HCT116 (cell line): Measurements from ENCODE around the gene NDUFS7. TPM values are rescaled to one million over a fixed set of nuclear protein-coding genes. Genes with fewer than 3 reads are reported as not detected.

ENCODE experiments used
- ATAC-seq: fragments of 200-7000 bp; cut with Tn5 transposase; 2 replicates; pipeline ENCODE4 v1.9.1; 2020; ENCODE audit warnings: mild to moderate bottlenecking, moderate library complexity
- BruUV-seq: library from RNA; stranded (reverse); fragments of 400-500 nt; replicated peaks from 2 replicates; lab custom pipeline; 2021; lab: Mats Ljungman, UMichigan
- CTCF ChIA-PET: fragments of 300-600 bp; sonication (Branson Sonifier 250); formaldehyde crosslinking; loops from one replicate; lab custom pipeline; 2021; ENCODE audit warnings: antibody characterized with exemption; lab: Charles Lee
- POLR2A ChIA-PET: fragments of 300-600, 350-600 bp; sonication (Branson Sonifier 250); formaldehyde crosslinking; loops from one replicate; lab custom pipeline; 2021; ENCODE audit warnings: antibody characterized with exemption; lab: Charles Lee
- RAD21 ChIA-PET, 2 experiments: fragments of 300-600 bp; sonication (Branson Sonifier 250); formaldehyde crosslinking; loops; one replicate each; lab custom pipeline; 2023; ENCODE audit warnings: low total read pairs in 2 of 2; ENCODE audit not compliant: uncharacterized antibody in 2 of 2, unreplicated experiment in 2 of 2, low non-redundant PET in 1 of 2; lab: Charles Lee
- DNase-seq: peaks from one replicate; pipeline ENCODE4 v3.0.0-alpha.2; 2010; ENCODE audit warnings: low read depth, low spot score
- H2AFZ ChIP-seq: fragments of 200-600 bp; shearing (Covaris generic), sonication (generic); 2 replicates; pipeline ENCODE4 v1.6.1; 2017; ENCODE audit warnings: low read depth, mixed run types, mixed read lengths, antibody characterized with exemption, low read length; ENCODE audit not compliant: poor library complexity, severe bottlenecking
- H3K27ac ChIP-seq: 2 replicates; pipeline ENCODE4 v1.5.1; 2012; ENCODE audit warnings: low read depth, low read length
- H3K27me3 ChIP-seq: fragments of 200-600 bp; sonication (generic); 2 replicates; pipeline ENCODE4 v1.6.1; 2016; ENCODE audit warnings: mixed run types, low read length, mixed read lengths; ENCODE audit not compliant: insufficient read depth
- H3K36me3 ChIP-seq, 2 experiments: fragments of 200-500 bp in 1 of 2; fragments of 200-600 bp in 1 of 2; sonication (Bioruptor generic) in 1 of 2; sonication (generic) in 1 of 2; 2 replicates each; pipeline versions ENCODE4 v1.5.1 to v1.6.1; 2014 to 2016; ENCODE audit warnings: low read length in 2 of 2, inconsistent platforms in 1 of 2, mixed read lengths in 1 of 2, mixed run types in 1 of 2; ENCODE audit not compliant: insufficient read depth in 2 of 2, control insufficient read depth in 1 of 2
- H3K4me1 ChIP-seq, 2 experiments: fragments of 200-600 bp in 1 of 2; sonication (generic) in 1 of 2; 2 replicates each; pipeline versions ENCODE4 v1.5.1 to v1.6.1; 2012 to 2017; ENCODE audit warnings: low read length in 2 of 2, inconsistent platforms in 1 of 2, mild to moderate bottlenecking in 1 of 2, mixed read lengths in 1 of 2, mixed run types in 1 of 2, moderate library complexity in 1 of 2; ENCODE audit not compliant: insufficient read depth in 2 of 2, control insufficient read depth in 1 of 2
- H3K4me2 ChIP-seq: fragments of 200-600 bp; sonication (generic); 2 replicates; pipeline ENCODE4 v1.6.1; 2017; ENCODE audit warnings: mixed run types, low read length, mixed read lengths
- H3K4me3 ChIP-seq, 2 experiments: fragments of 200-600 bp in 1 of 2; sonication (generic) in 1 of 2; replicated peaks in 1 of 2; 2 replicates each; pipeline ENCODE4 v1.5.1; 2011 to 2016; ENCODE audit warnings: low read length in 2 of 2, control low read depth in 1 of 2, low read depth in 1 of 2, mild to moderate bottlenecking in 1 of 2, mixed read lengths in 1 of 2, mixed run types in 1 of 2
- H3K79me2 ChIP-seq: fragments of 200-600 bp; sonication (generic); 2 replicates; pipeline ENCODE4 v1.6.1; 2017; ENCODE audit warnings: mild to moderate bottlenecking, mixed run types, low read length, moderate library complexity, mixed read lengths; ENCODE audit not compliant: insufficient read depth
- H3K9ac ChIP-seq: fragments of 200-600 bp; sonication (generic); 2 replicates; pipeline ENCODE4 v1.6.1; 2016; ENCODE audit warnings: low read length, mixed read lengths
- H3K9me2 ChIP-seq: fragments of 200-600 bp; sonication (generic), shearing (Covaris generic); 2 replicates; pipeline ENCODE4 v1.6.1; 2017; ENCODE audit warnings: mixed run types, mild to moderate bottlenecking, moderate library complexity; ENCODE audit not compliant: insufficient read depth
- H3K9me3 ChIP-seq, 2 experiments: fragments of 200-500 bp in 1 of 2; fragments of 200-600 bp in 1 of 2; sonication (Bioruptor generic) in 1 of 2; sonication (generic) in 1 of 2; 2 replicates each; pipeline ENCODE4 v1.6.1; 2014 to 2017; ENCODE audit warnings: low read length in 2 of 2, mixed read lengths in 2 of 2, inconsistent platforms in 1 of 2, low read depth in 1 of 2, mild to moderate bottlenecking in 1 of 2, mixed run types in 1 of 2, moderate library complexity in 1 of 2; ENCODE audit not compliant: control insufficient read depth in 1 of 2, insufficient read depth in 1 of 2
- H4K20me1 ChIP-seq: fragments of 200-600 bp; sonication (generic), shearing (Covaris generic); 2 replicates; pipeline ENCODE4 v1.6.1; 2017; ENCODE audit warnings: mixed run types, mild to moderate bottlenecking, moderate library complexity; ENCODE audit not compliant: insufficient read depth
- CEBPB ChIP-seq: IDR thresholded peaks from 2 replicates; pipeline ENCODE4 v1.6.1; 2012; ENCODE audit warnings: low read depth
- EGR1 ChIP-seq: IDR thresholded peaks from 2 replicates; pipeline ENCODE4 v1.6.1; 2012; ENCODE audit warnings: low read depth
- ELF1 ChIP-seq: IDR thresholded peaks from 2 replicates; pipeline ENCODE4 v1.6.1; 2012; ENCODE audit warnings: low read depth, borderline replicate concordance
- EZH2 ChIP-seq: fragments of 200-600 bp; sonication (generic); IDR thresholded peaks from 2 replicates; pipeline ENCODE4 v1.6.1; 2017; ENCODE audit warnings: antibody characterized with exemption, mixed run types
- EZH2phosphoT487 ChIP-seq: fragments of 200-600 bp; IDR thresholded peaks from 2 replicates; pipeline ENCODE4 v1.6.1; 2018; ENCODE audit warnings: antibody characterized with exemption, borderline replicate concordance
- FOSL1 ChIP-seq: IDR thresholded peaks from 2 replicates; pipeline ENCODE4 v1.6.1; 2012; ENCODE audit warnings: low read depth
- POLR2A ChIP-seq: IDR thresholded peaks from 2 replicates; pipeline ENCODE4 v1.7.0; 2011; ENCODE audit warnings: borderline replicate concordance; ENCODE audit not compliant: insufficient read depth, insufficient read length; ENCODE audit errors: extremely low read depth
- SIN3A ChIP-seq: IDR thresholded peaks from 2 replicates; pipeline ENCODE4 v1.6.1; 2012; ENCODE audit warnings: low read depth
- SP1 ChIP-seq: IDR thresholded peaks from 2 replicates; pipeline ENCODE4 v1.6.1; 2012; ENCODE audit warnings: low read depth
- TCF7L2 ChIP-seq: IDR thresholded peaks from 2 replicates; pipeline ENCODE4 v1.7.0; 2011; ENCODE audit warnings: borderline replicate concordance, inconsistent platforms; ENCODE audit not compliant: insufficient read depth, insufficient read length; ENCODE audit errors: extremely low read depth
- ZFX ChIP-seq: fragments of 450-650 bp; IDR thresholded peaks from 2 replicates; pipeline ENCODE4 v1.6.1; 2017
- intact Hi-C: fragments of 100-400 bp; cut with micrococcal nuclease; formaldehyde crosslinking; loops from 2 replicates; pipeline ENCODE4 v1.10.0; 2022
- total RNA-seq: library from RNA; stranded (reverse); gene quantifications from one replicate; pipeline ENCODE4 v1.2.1, GENCODE V29; 2021; ENCODE audit not compliant: unreplicated experiment
- TF ChIP-seq, protein P1 (sequence below): IDR thresholded peaks from 2 replicates; pipeline ENCODE4 v1.6.1; 2012; ENCODE audit warnings: low read depth
- TF ChIP-seq, protein P2 (sequence below), 3 experiments: fragments of 200-600 bp in 1 of 3; sonication (generic) in 1 of 3; IDR thresholded peaks in 2 of 3; conservative IDR thresholded peaks in 1 of 3; 2 replicates each; pipeline ENCODE4 v1.5.1; 2012 to 2017; ENCODE audit warnings: low read depth in 2 of 3, low read length in 2 of 3, antibody characterized with exemption in 1 of 3, borderline replicate concordance in 1 of 3, control low read depth in 1 of 3, mild to moderate bottlenecking in 1 of 3, mixed read lengths in 1 of 3, mixed run types in 1 of 3, moderate library complexity in 1 of 3; ENCODE audit not compliant: insufficient read depth in 1 of 3

Gene NDUFS7
- total RNA-seq, 1 experiment from 2014 or later = 114 TPM

DNA sequence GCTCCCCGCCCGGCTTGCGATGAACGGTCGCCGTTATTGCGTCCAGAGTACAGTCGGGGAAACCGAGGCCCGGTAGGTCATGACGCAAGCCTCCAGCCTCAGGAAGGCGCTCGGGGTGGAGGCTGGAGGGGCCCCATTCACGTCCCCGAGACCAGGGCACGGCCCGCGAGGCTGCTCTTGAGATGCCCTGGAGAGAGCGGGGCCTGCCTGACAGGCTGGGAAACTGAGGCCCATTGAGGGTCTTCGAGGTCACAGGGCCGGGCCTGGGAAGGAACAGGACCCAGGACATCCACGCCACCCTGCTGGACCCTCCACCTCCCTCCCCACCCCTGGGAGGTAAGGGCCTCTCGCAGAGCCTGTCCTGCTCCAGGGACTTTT is 367 bp downstream of the NDUFS7 start:
- Histone ChIP-seq H3K9ac (peak overlapping the region; percentile 94), H3K4me1 (peaks cover 5 to 16% of the 10 kb centered on the region in 2 experiments), H3K36me3 (peaks cover 0 to 6% of the 10 kb centered on the region in 2 experiments; a peak in 2 of 4 replicates), H3K9me2 (no peaks in the 10 kb centered on the region), H3K4me2 (peak overlapping the region; percentile 97), H3K27ac (peak overlapping the region; percentile 60), H3K9me3 (no peaks in the 10 kb centered on the region), H3K27me3 (no peaks in the 10 kb centered on the region), H4K20me1 (no peaks in the 10 kb centered on the region), H2AFZ (no peak overlapping the region), H3K4me3 (peak overlapping the region; percentile 80 to 92), H3K79me2 (peaks cover 15% of the 10 kb centered on the region)
- ChIA-PET CTCF (no interaction called here), RAD21 (no interaction called here), POLR2A (no interaction called here)
- no peak for DNase-seq
- BruUV-seq = no TSS peak
- intact Hi-C loops = no loop called here
- ATAC-seq = peak; percentile 10
- TF ChIP-seq, protein P1, sequence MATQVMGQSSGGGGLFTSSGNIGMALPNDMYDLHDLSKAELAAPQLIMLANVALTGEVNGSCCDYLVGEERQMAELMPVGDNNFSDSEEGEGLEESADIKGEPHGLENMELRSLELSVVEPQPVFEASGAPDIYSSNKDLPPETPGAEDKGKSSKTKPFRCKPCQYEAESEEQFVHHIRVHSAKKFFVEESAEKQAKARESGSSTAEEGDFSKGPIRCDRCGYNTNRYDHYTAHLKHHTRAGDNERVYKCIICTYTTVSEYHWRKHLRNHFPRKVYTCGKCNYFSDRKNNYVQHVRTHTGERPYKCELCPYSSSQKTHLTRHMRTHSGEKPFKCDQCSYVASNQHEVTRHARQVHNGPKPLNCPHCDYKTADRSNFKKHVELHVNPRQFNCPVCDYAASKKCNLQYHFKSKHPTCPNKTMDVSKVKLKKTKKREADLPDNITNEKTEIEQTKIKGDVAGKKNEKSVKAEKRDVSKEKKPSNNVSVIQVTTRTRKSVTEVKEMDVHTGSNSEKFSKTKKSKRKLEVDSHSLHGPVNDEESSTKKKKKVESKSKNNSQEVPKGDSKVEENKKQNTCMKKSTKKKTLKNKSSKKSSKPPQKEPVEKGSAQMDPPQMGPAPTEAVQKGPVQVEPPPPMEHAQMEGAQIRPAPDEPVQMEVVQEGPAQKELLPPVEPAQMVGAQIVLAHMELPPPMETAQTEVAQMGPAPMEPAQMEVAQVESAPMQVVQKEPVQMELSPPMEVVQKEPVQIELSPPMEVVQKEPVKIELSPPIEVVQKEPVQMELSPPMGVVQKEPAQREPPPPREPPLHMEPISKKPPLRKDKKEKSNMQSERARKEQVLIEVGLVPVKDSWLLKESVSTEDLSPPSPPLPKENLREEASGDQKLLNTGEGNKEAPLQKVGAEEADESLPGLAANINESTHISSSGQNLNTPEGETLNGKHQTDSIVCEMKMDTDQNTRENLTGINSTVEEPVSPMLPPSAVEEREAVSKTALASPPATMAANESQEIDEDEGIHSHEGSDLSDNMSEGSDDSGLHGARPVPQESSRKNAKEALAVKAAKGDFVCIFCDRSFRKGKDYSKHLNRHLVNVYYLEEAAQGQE = no peak
- peak; percentile 55; the same call in 1 of the 2 replicates for TF ChIP-seq ZFX

DNA sequence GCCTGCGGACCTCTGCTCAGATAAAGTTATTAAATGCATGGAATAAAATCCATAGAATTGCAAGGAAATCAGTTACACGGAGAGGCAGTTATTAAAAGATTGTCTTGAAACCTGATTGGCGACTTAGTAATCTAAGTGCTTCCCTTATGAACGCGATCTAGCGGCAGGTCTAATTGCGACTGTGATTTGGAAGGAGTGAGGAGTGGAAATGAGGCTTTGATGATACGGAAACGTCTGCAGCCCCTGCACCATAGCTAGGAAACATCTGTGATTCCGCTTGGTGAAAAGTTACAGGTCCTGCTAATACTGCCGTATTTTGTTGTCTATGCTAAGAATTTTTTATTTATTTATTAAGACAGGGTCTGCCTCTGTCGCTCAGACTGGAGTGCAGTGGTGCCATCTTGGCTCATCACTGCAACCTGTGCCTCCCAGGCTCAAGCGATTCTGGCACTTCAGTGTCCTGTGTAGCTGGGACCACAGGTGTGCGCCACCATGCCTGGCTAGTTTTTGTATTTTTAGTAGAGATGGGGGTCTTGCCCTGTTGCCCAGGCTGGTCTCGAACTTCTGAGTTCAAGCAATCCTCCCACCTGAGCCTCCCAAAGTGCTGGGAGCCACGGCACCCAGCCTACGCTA is 887 bp downstream of the NDUFS7 start:
- ChIA-PET POLR2A (no interaction called here), CTCF (no interaction called here), RAD21 (no interaction called here)
- TSS peak; percentile 47 for BruUV-seq
- Histone ChIP-seq H3K9me2 (no peaks in the 10 kb centered on the region), H3K9me3 (no peaks in the 10 kb centered on the region), H4K20me1 (no peaks in the 10 kb centered on the region), H2AFZ (no peak overlapping the region), H3K4me3 (peak overlapping the region; percentile 80 to 92), H3K4me2 (peak overlapping the region; percentile 97), H3K27me3 (no peaks in the 10 kb centered on the region), H3K79me2 (peaks cover 15% of the 10 kb centered on the region), H3K4me1 (peaks cover 5 to 16% of the 10 kb centered on the region in 2 experiments), H3K36me3 (peaks cover 0 to 8% of the 10 kb centered on the region in 2 experiments; a peak in 2 of 4 replicates), H3K9ac (peak overlapping the region; percentile 94), H3K27ac (peak overlapping the region; percentile 60)
- intact Hi-C loops = no loop called here
- DNase-seq (no peak), ATAC-seq (no peak)
- TF ChIP-seq FOSL1 = no peak
- TF ChIP-seq ELF1 = no peak
- TF ChIP-seq TCF7L2 = no peak
- TF ChIP-seq EZH2phosphoT487 = no peak
- TF ChIP-seq CEBPB = no peak
- TF ChIP-seq EGR1 = no peak
- no peak for TF ChIP-seq POLR2A
- TF ChIP-seq, protein P2, sequence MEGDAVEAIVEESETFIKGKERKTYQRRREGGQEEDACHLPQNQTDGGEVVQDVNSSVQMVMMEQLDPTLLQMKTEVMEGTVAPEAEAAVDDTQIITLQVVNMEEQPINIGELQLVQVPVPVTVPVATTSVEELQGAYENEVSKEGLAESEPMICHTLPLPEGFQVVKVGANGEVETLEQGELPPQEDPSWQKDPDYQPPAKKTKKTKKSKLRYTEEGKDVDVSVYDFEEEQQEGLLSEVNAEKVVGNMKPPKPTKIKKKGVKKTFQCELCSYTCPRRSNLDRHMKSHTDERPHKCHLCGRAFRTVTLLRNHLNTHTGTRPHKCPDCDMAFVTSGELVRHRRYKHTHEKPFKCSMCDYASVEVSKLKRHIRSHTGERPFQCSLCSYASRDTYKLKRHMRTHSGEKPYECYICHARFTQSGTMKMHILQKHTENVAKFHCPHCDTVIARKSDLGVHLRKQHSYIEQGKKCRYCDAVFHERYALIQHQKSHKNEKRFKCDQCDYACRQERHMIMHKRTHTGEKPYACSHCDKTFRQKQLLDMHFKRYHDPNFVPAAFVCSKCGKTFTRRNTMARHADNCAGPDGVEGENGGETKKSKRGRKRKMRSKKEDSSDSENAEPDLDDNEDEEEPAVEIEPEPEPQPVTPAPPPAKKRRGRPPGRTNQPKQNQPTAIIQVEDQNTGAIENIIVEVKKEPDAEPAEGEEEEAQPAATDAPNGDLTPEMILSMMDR (IDR thresholded peaks at IDR 0.05 in 2 of 3, conservative IDR thresholded peaks at IDR 0.05 in 1 of 3; ENCODE audit: borderline replicate concordance in 1 of 3, insufficient read depth in 1 of 3, low read depth in 2 of 3, low read length in 2 of 3) = no peak
- no peak for TF ChIP-seq SIN3A
- TF ChIP-seq SP1 = no peak
- no peak for TF ChIP-seq EZH2
